B cell (primary cell): ENCODE measurements around the gene BICDL2.

ENCODE experiments used
- EZH2 ChIP-seq: IDR thresholded peaks from 2 replicates; pipeline ENCODE4 v1.6.1; 2012; ENCODE audit warnings: borderline replicate concordance, low read depth, mild to moderate bottlenecking, moderate library complexity, low read length; ENCODE audit not compliant: insufficient read depth, poor library complexity, severe bottlenecking
- TF ChIP-seq, protein P1 (sequence below): fragments of 200-600 bp; IDR thresholded peaks from one replicate; pipeline ENCODE4 v1.8.0; 2022; ENCODE audit warnings: antibody characterized with exemption, mild to moderate bottlenecking

DNA sequence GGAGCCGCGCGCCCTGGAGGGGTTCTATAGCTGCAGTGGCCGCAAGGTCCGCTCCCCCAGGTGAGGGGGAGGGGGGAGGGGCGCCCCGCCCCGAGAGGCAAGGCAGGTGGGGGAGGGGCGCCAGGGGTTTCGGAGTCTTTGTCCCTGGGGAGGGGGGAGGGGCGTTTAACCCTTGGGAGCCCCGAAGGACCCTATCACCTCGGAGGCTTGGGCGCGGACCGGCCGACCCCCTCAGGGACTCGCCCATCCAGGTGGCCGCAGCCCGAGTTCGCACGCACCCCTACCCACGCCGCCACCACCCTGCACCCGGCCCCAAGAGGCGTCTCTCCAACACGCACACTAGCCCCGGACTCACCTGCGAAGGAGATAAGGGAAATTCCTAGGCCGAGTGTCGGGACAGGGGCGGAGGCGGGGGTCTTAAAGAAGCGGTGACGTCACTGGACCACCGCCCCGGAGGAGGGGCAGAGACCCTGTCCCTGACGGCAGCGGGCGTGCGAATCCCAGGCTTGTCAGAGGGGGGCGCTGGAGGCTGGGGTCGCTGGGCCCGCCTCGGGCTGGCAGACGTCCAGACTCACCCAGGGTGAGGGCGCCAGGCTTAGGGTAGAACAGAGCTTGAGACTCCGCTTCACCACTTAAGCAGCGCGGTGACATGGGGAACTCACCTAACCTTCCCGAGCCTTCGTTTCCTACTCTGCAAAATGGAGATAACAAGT lies 18.8 kb downstream of the BICDL2 start, which contains the start of gene CLDN6:
- TF ChIP-seq, protein P1, sequence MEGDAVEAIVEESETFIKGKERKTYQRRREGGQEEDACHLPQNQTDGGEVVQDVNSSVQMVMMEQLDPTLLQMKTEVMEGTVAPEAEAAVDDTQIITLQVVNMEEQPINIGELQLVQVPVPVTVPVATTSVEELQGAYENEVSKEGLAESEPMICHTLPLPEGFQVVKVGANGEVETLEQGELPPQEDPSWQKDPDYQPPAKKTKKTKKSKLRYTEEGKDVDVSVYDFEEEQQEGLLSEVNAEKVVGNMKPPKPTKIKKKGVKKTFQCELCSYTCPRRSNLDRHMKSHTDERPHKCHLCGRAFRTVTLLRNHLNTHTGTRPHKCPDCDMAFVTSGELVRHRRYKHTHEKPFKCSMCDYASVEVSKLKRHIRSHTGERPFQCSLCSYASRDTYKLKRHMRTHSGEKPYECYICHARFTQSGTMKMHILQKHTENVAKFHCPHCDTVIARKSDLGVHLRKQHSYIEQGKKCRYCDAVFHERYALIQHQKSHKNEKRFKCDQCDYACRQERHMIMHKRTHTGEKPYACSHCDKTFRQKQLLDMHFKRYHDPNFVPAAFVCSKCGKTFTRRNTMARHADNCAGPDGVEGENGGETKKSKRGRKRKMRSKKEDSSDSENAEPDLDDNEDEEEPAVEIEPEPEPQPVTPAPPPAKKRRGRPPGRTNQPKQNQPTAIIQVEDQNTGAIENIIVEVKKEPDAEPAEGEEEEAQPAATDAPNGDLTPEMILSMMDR = no peak
- no peak for TF ChIP-seq EZH2
